Adipocyte (in vitro differentiated cells): ENCODE data around the gene RALGDS.
"Not testable (repeated sequence)": the region's sequence is repeated elsewhere in the genome, so short reads cannot be mapped to it uniquely, and the experiment has no call there.

Experiments
- DNase-seq: peaks from one replicate; pipeline ENCODE4 v3.0.0-alpha.2; 2015; ENCODE audit warnings: low read depth
- H3K27me3 ChIP-seq: replicated peaks from 2 replicates; pipeline ENCODE4 v1.7.0; 2013; ENCODE audit warnings: mild to moderate bottlenecking, low read length, moderate library complexity; ENCODE audit not compliant: control insufficient read depth, insufficient read depth
- H3K36me3 ChIP-seq: 2 replicates; pipeline ENCODE4 v1.7.0; 2013; ENCODE audit warnings: low read length, mild to moderate bottlenecking, moderate library complexity; ENCODE audit not compliant: control insufficient read depth, insufficient read depth, severe bottlenecking
- H3K4me1 ChIP-seq: 2 replicates; pipeline ENCODE4 v1.7.0; 2013; ENCODE audit warnings: mild to moderate bottlenecking, low read length, moderate library complexity; ENCODE audit not compliant: control insufficient read depth, insufficient read depth
- H3K4me3 ChIP-seq: 2 replicates; pipeline ENCODE4 v1.7.0; 2013; ENCODE audit warnings: mild to moderate bottlenecking, low read length, moderate library complexity
- H3K9ac ChIP-seq: 2 replicates; pipeline ENCODE4 v1.7.0; 2013; ENCODE audit warnings: mild to moderate bottlenecking, low read length, moderate library complexity
- H3K9me3 ChIP-seq: 2 replicates; pipeline ENCODE4 v1.7.0; 2013; ENCODE audit warnings: mild to moderate bottlenecking, low read length, moderate library complexity; ENCODE audit not compliant: control insufficient read depth

The RALGDS gene

GRCh38 chr9:133063159-133063499, 57.9 kb downstream of the RALGDS start:
- Histone ChIP-seq H3K4me1 (peaks cover 6% of the 10 kb centered on the region), H3K36me3 (peaks cover 2% of the 10 kb centered on the region), H3K27me3 (no peaks in the 10 kb centered on the region), H3K9ac (no peak overlapping the region), H3K9me3 (no peaks in the 10 kb centered on the region), H3K4me3 (no peak overlapping the region)
- DNase-seq = no peak

GRCh38 chr9:133062569-133062968, 58.5 kb downstream of the RALGDS start:
- H3K4me1 ChIP-seq, H3K36me3 ChIP-seq, H3K9ac ChIP-seq, H3K4me3 ChIP-seq, H3K27me3 ChIP-seq, H3K9me3 ChIP-seq, DNase-seq: not testable (repeated sequence)

- not testable (repeated sequence) for DNase-seq, H3K27me3 ChIP-seq, H3K9ac ChIP-seq, H3K4me1 ChIP-seq, H3K9me3 ChIP-seq, H3K4me3 ChIP-seq
- H3K36me3 ChIP-seq = peaks cover 11% of the 10 kb centered on the region
These were observed 59.3 kb downstream of the RALGDS start, which contains the start of gene CEL for GRCh38 chr9:133061764-133062145. TSS of gene CEL (plus strand) at chr9:133061981. CDS start at chr9:133062003, 22 bp downstream.

GRCh38 chr9:133061019-133061763, 59.8 kb downstream of the RALGDS start:
- not testable (repeated sequence) for H3K9ac ChIP-seq, H3K4me1 ChIP-seq, DNase-seq, H3K27me3 ChIP-seq, H3K4me3 ChIP-seq, H3K9me3 ChIP-seq
- peaks cover 16% of the 10 kb centered on the region for H3K36me3 ChIP-seq

GRCh38 chr9:133060417-133060841, 60.6 kb downstream of the RALGDS start:
- no peak for DNase-seq
- H3K36me3 ChIP-seq = peaks cover 24% of the 10 kb centered on the region
- H3K9ac ChIP-seq = no peak overlapping the region
- H3K4me3 ChIP-seq = no peak overlapping the region
- H3K9me3 ChIP-seq = no peaks in the 10 kb centered on the region
- peaks cover 6% of the 10 kb centered on the region for H3K4me1 ChIP-seq
- no peaks in the 10 kb centered on the region for H3K27me3 ChIP-seq

GRCh38 chr9:133059623-133060022, 61.4 kb downstream of the RALGDS start:
- Histone ChIP-seq H3K36me3 (peaks cover 31% of the 10 kb centered on the region), H3K27me3 (no peaks in the 10 kb centered on the region), H3K4me3 (no peak overlapping the region), H3K4me1 (peaks cover 8% of the 10 kb centered on the region), H3K9me3 (no peaks in the 10 kb centered on the region), H3K9ac (no peak overlapping the region)
- no peak for DNase-seq

GRCh38 chr9:133058550-133059320, 62.3 kb downstream of the RALGDS start:
- DNase-seq = no peak
- peaks cover 40% of the 10 kb centered on the region for H3K36me3 ChIP-seq

GRCh38 chr9:133058071-133058470, 63.0 kb downstream of the RALGDS start:
- H3K36me3 ChIP-seq = peaks cover 45% of the 10 kb centered on the region
- peaks cover 8% of the 10 kb centered on the region for H3K4me1 ChIP-seq
- DNase-seq = no peak
- H3K9me3 ChIP-seq = no peaks in the 10 kb centered on the region
- H3K27me3 ChIP-seq = no peaks in the 10 kb centered on the region
- H3K9ac ChIP-seq = no peak overlapping the region
- no peak overlapping the region for H3K4me3 ChIP-seq

More at GRCh38 chr9:133058550-133059320, 62.3 kb downstream of the RALGDS start:
- H3K27me3 ChIP-seq = no peaks in the 10 kb centered on the region
- H3K4me1 ChIP-seq = peaks cover 8% of the 10 kb centered on the region
- no peaks in the 10 kb centered on the region for H3K9me3 ChIP-seq
- no peak overlapping the region for H3K9ac ChIP-seq
- H3K4me3 ChIP-seq = no peak overlapping the region

- peaks cover 45% of the 10 kb centered on the region for H3K36me3 ChIP-seq
- H3K9ac ChIP-seq = no peak overlapping the region
- H3K4me1 ChIP-seq = peaks cover 8% of the 10 kb centered on the region
- H3K9me3 ChIP-seq = no peaks in the 10 kb centered on the region
- no peaks in the 10 kb centered on the region for H3K27me3 ChIP-seq
- no peak overlapping the region for H3K4me3 ChIP-seq
- no peak for DNase-seq
These were observed 63.5 kb downstream of the RALGDS start for GRCh38 chr9:133057553-133057952.

- Histone ChIP-seq H3K9me3 (no peaks in the 10 kb centered on the region), H3K4me3 (no peak overlapping the region), H3K4me1 (peaks cover 8% of the 10 kb centered on the region), H3K36me3 (peaks cover 48% of the 10 kb centered on the region), H3K9ac (no peak overlapping the region), H3K27me3 (no peaks in the 10 kb centered on the region)
- no peak for DNase-seq
These were observed 64.0 kb downstream of the RALGDS start for GRCh38 chr9:133057006-133057405.

GRCh38 chr9:133056533-133056932, 64.5 kb downstream of the RALGDS start:
- no peak overlapping the region for H3K9ac ChIP-seq
- no peaks in the 10 kb centered on the region for H3K9me3 ChIP-seq
- peaks cover 53% of the 10 kb centered on the region for H3K36me3 ChIP-seq
- H3K4me3 ChIP-seq = no peak overlapping the region
- H3K27me3 ChIP-seq = no peaks in the 10 kb centered on the region
- H3K4me1 ChIP-seq = peaks cover 8% of the 10 kb centered on the region
- no peak for DNase-seq
